Measurements from ENCODE around the gene LAMC3. TPM values are rescaled to one million over a fixed set of nuclear protein-coding genes. Genes with fewer than 3 reads are reported as not detected.

LAMC3 gene
- total and polyA plus RNA-seq, 2 donors: 0.61 to 2.6 TPM

GRCh38 chr9:131120620-131121228 is 111.8 kb downstream of the LAMC3 start:
- DNase-seq (ENCODE audit: low read depth in 6 of 9, low spot score in 9 of 9): no peak
- Histone ChIP-seq H3K4me1 (ENCODE audit: control insufficient read depth in 2 of 2, insufficient read depth in 2 of 2, low read length in 2 of 2) (peaks cover 4 to 6% of the 10 kb centered on the region in 2 donors), H3K4me3 (ENCODE audit: low read length in 2 of 2) (no peak overlapping the region), H3K9me3 (ENCODE audit: control insufficient read depth in 2 of 2, insufficient read depth in 1 of 2, low read length in 1 of 2) (no peaks in the 10 kb centered on the region), H3K36me3 (ENCODE audit: control insufficient read depth in 2 of 2, insufficient read depth in 2 of 2, low read length in 1 of 2) (no peaks in the 10 kb centered on the region), H3K27me3 (ENCODE audit: control insufficient read depth in 2 of 2, insufficient read depth in 1 of 2, low read length in 1 of 2) (peaks cover 0 to 11% of the 10 kb centered on the region in 2 donors), H3K27ac (ENCODE audit: low read depth in 1 of 2, low read length in 1 of 2) (no peak overlapping the region)
- 97% methylated on average over 7 of the region's 7 CpGs for WGBS

GRCh38 chr9:131121346-131121745 is 112.4 kb downstream of the LAMC3 start:
- no peaks in the 10 kb centered on the region for H3K36me3 ChIP-seq (ENCODE audit: control insufficient read depth in 2 of 2, insufficient read depth in 2 of 2, low read length in 1 of 2)
- WGBS: 98% methylated on average over 2 of the region's 2 CpGs
- H3K4me1 ChIP-seq (ENCODE audit: control insufficient read depth in 2 of 2, insufficient read depth in 2 of 2, low read length in 2 of 2): peaks cover 6 to 9% of the 10 kb centered on the region in 2 donors
- peaks cover 0 to 11% of the 10 kb centered on the region in 2 donors for H3K27me3 ChIP-seq (ENCODE audit: control insufficient read depth in 2 of 2, insufficient read depth in 1 of 2, low read length in 1 of 2)
- H3K4me3 ChIP-seq (ENCODE audit: low read length in 2 of 2): no peak overlapping the region
- H3K27ac ChIP-seq (ENCODE audit: low read depth in 1 of 2, low read length in 1 of 2): no peak overlapping the region
- DNase-seq (ENCODE audit: low read depth in 6 of 9, low spot score in 9 of 9): no peak
- no peaks in the 10 kb centered on the region for H3K9me3 ChIP-seq (ENCODE audit: control insufficient read depth in 2 of 2, insufficient read depth in 1 of 2, low read length in 1 of 2)

- 88% methylated on average over 2 of the region's 2 CpGs for WGBS
- H3K27me3 ChIP-seq (ENCODE audit: control insufficient read depth in 2 of 2, insufficient read depth in 1 of 2, low read length in 1 of 2): peaks cover 0 to 6% of the 10 kb centered on the region in 2 donors
- DNase-seq (ENCODE audit: low read depth in 6 of 9, low spot score in 9 of 9): no peak
Observed at GRCh38 chr9:131122158-131122557, 113.2 kb downstream of the LAMC3 start.

GRCh38 chr9:131125038-131125287 is 116.0 kb downstream of the LAMC3 start:
- Histone ChIP-seq H3K27me3 (ENCODE audit: control insufficient read depth in 2 of 2, insufficient read depth in 1 of 2, low read length in 1 of 2) (no peaks in the 10 kb centered on the region), H3K4me3 (ENCODE audit: low read length in 2 of 2) (peak overlapping the region; percentile 69 to 96), H3K9me3 (ENCODE audit: control insufficient read depth in 2 of 2, insufficient read depth in 1 of 2, low read length in 1 of 2) (no peaks in the 10 kb centered on the region), H3K27ac (ENCODE audit: low read depth in 1 of 2, low read length in 1 of 2) (peak overlapping the region; percentile 70 to 89), H3K36me3 (ENCODE audit: control insufficient read depth in 2 of 2, insufficient read depth in 2 of 2, low read length in 1 of 2) (peaks cover 18 to 32% of the 10 kb centered on the region in 2 donors), H3K4me1 (ENCODE audit: control insufficient read depth in 2 of 2, insufficient read depth in 2 of 2, low read length in 2 of 2) (peaks cover 9 to 16% of the 10 kb centered on the region in 2 donors)
- DNase-seq (ENCODE audit: low read depth in 6 of 9, low spot score in 9 of 9): peak in 1 of 9 donors; percentile 18
- WGBS: 2% methylated on average over 7 of the region's 7 CpGs

More at GRCh38 chr9:131122158-131122557, 113.2 kb downstream of the LAMC3 start:
- Histone ChIP-seq H3K27ac (ENCODE audit: low read depth in 1 of 2, low read length in 1 of 2) (no peak overlapping the region), H3K4me3 (ENCODE audit: low read length in 2 of 2) (no peak overlapping the region), H3K4me1 (ENCODE audit: control insufficient read depth in 2 of 2, insufficient read depth in 2 of 2, low read length in 2 of 2) (peaks cover 9 to 16% of the 10 kb centered on the region in 2 donors), H3K36me3 (ENCODE audit: control insufficient read depth in 2 of 2, insufficient read depth in 2 of 2, low read length in 1 of 2) (peaks cover 0 to 4% of the 10 kb centered on the region in 2 donors), H3K9me3 (ENCODE audit: control insufficient read depth in 2 of 2, insufficient read depth in 1 of 2, low read length in 1 of 2) (no peaks in the 10 kb centered on the region)

GRCh38 chr9:131125288-131126058 is 116.5 kb downstream of the LAMC3 start, which contains the start of gene NUP214:
TSS of gene NUP214 (plus strand) at chr9:131125586. CDS start at chr9:131125705, 119 bp downstream.
- under 1% methylated on average over 61 of the region's 61 CpGs for WGBS
- Histone ChIP-seq H3K4me1 (ENCODE audit: control insufficient read depth in 2 of 2, insufficient read depth in 2 of 2, low read length in 2 of 2) (peaks cover 9 to 16% of the 10 kb centered on the region in 2 donors), H3K36me3 (ENCODE audit: control insufficient read depth in 2 of 2, insufficient read depth in 2 of 2, low read length in 1 of 2) (peaks cover 18 to 36% of the 10 kb centered on the region in 2 donors), H3K9me3 (ENCODE audit: control insufficient read depth in 2 of 2, insufficient read depth in 1 of 2, low read length in 1 of 2) (no peaks in the 10 kb centered on the region), H3K4me3 (ENCODE audit: low read length in 2 of 2) (peak within 1 kb of the TSS; percentile 69 to 96), H3K27me3 (ENCODE audit: control insufficient read depth in 2 of 2, insufficient read depth in 1 of 2, low read length in 1 of 2) (no peaks in the 10 kb centered on the region), H3K27ac (ENCODE audit: low read depth in 1 of 2, low read length in 1 of 2) (peak within 1 kb of the TSS; percentile 70 to 89)
- DNase-seq (ENCODE audit: low read depth in 6 of 9, low spot score in 9 of 9): peak; percentile 97 to 100 (median 99)

GRCh38 chr9:131126059-131126426 is 117.1 kb downstream of the LAMC3 start:
- DNase-seq (ENCODE audit: low read depth in 6 of 9, low spot score in 9 of 9): no peak
- H3K9me3 ChIP-seq (ENCODE audit: control insufficient read depth in 2 of 2, insufficient read depth in 1 of 2, low read length in 1 of 2): no peaks in the 10 kb centered on the region
- WGBS: under 1% methylated on average over 11 of the region's 11 CpGs
- H3K27ac ChIP-seq (ENCODE audit: low read depth in 1 of 2, low read length in 1 of 2): peak overlapping the region; percentile 69 to 89
- peak overlapping the region; percentile 69 to 96 for H3K4me3 ChIP-seq (ENCODE audit: low read length in 2 of 2)
- peaks cover 9 to 16% of the 10 kb centered on the region in 2 donors for H3K4me1 ChIP-seq (ENCODE audit: control insufficient read depth in 2 of 2, insufficient read depth in 2 of 2, low read length in 2 of 2)
- H3K36me3 ChIP-seq (ENCODE audit: control insufficient read depth in 2 of 2, insufficient read depth in 2 of 2, low read length in 1 of 2): peaks cover 18 to 42% of the 10 kb centered on the region in 2 donors
- no peaks in the 10 kb centered on the region for H3K27me3 ChIP-seq (ENCODE audit: control insufficient read depth in 2 of 2, insufficient read depth in 1 of 2, low read length in 1 of 2)

GRCh38 chr9:131129183-131129582 is 120.2 kb downstream of the LAMC3 start:
- no peak for DNase-seq (ENCODE audit: low read depth in 6 of 9, low spot score in 9 of 9)
- Histone ChIP-seq H3K36me3 (ENCODE audit: control insufficient read depth in 2 of 2, insufficient read depth in 2 of 2, low read length in 1 of 2) (peaks cover 42 to 71% of the 10 kb centered on the region in 2 donors), H3K27ac (ENCODE audit: low read depth in 1 of 2, low read length in 1 of 2) (no peak overlapping the region), H3K4me3 (ENCODE audit: low read length in 2 of 2) (no peak overlapping the region), H3K9me3 (ENCODE audit: control insufficient read depth in 2 of 2, insufficient read depth in 1 of 2, low read length in 1 of 2) (no peaks in the 10 kb centered on the region), H3K4me1 (ENCODE audit: control insufficient read depth in 2 of 2, insufficient read depth in 2 of 2, low read length in 2 of 2) (peaks cover 9 to 16% of the 10 kb centered on the region in 2 donors), H3K27me3 (ENCODE audit: control insufficient read depth in 2 of 2, insufficient read depth in 1 of 2, low read length in 1 of 2) (no peaks in the 10 kb centered on the region)
- WGBS: 96% methylated on average over 3 of the region's 3 CpGs

GRCh38 chr9:131138676-131139075 is 129.7 kb downstream of the LAMC3 start:
- DNase-seq (ENCODE audit: low read depth in 6 of 9, low spot score in 9 of 9): no peak
- Histone ChIP-seq H3K27ac (ENCODE audit: low read depth in 1 of 2, low read length in 1 of 2) (no peak overlapping the region), H3K27me3 (ENCODE audit: control insufficient read depth in 2 of 2, insufficient read depth in 1 of 2, low read length in 1 of 2) (no peaks in the 10 kb centered on the region), H3K36me3 (ENCODE audit: control insufficient read depth in 2 of 2, insufficient read depth in 2 of 2, low read length in 1 of 2) (peaks cover 70 to 80% of the 10 kb centered on the region in 2 donors), H3K4me1 (ENCODE audit: control insufficient read depth in 2 of 2, insufficient read depth in 2 of 2, low read length in 2 of 2) (no peaks in the 10 kb centered on the region), H3K9me3 (ENCODE audit: control insufficient read depth in 2 of 2, insufficient read depth in 1 of 2, low read length in 1 of 2) (no peaks in the 10 kb centered on the region), H3K4me3 (ENCODE audit: low read length in 2 of 2) (no peak overlapping the region)
- 99% methylated on average over 2 of the region's 2 CpGs for WGBS

GRCh38 chr9:131140112-131140511 is 131.1 kb downstream of the LAMC3 start:
- Histone ChIP-seq H3K4me1 (ENCODE audit: control insufficient read depth in 2 of 2, insufficient read depth in 2 of 2, low read length in 2 of 2) (peaks cover 0 to 6% of the 10 kb centered on the region in 2 donors), H3K27ac (ENCODE audit: low read depth in 1 of 2, low read length in 1 of 2) (no peak overlapping the region), H3K9me3 (ENCODE audit: control insufficient read depth in 2 of 2, insufficient read depth in 1 of 2, low read length in 1 of 2) (no peaks in the 10 kb centered on the region), H3K36me3 (ENCODE audit: control insufficient read depth in 2 of 2, insufficient read depth in 2 of 2, low read length in 1 of 2) (peaks cover 63 to 80% of the 10 kb centered on the region in 2 donors), H3K27me3 (ENCODE audit: control insufficient read depth in 2 of 2, insufficient read depth in 1 of 2, low read length in 1 of 2) (no peaks in the 10 kb centered on the region), H3K4me3 (ENCODE audit: low read length in 2 of 2) (no peak overlapping the region)
- 97% methylated on average over 4 of the region's 4 CpGs for WGBS
- no peak for DNase-seq (ENCODE audit: low read depth in 6 of 9, low spot score in 9 of 9)
